Lower leg skin (tissue), 4 donors: Measurements from ENCODE around the gene COL25A1. TPM values are rescaled to one million over a fixed set of nuclear protein-coding genes. Genes with fewer than 3 reads are reported as not detected.

Experiments
- DNase-seq, 2 donors: peaks; one replicate each; pipeline ENCODE4 v3.0.0-alpha.2; 2019; ENCODE audit warnings: low spot score in 2 of 2
- H3K4me3 ChIP-seq: fragments of 200-600 bp; sonication (generic); 2 replicates; pipeline ENCODE4 v1.5.1; 2017; ENCODE audit warnings: mild to moderate bottlenecking, low read depth; ENCODE audit not compliant: poor library complexity, severe bottlenecking
- POLR2A ChIP-seq, 2 donors: fragments of 450-650 bp; IDR thresholded peaks; one replicate each; pipeline ENCODE4 v1.6.1; 2016 to 2017; ENCODE audit warnings: antibody characterized with exemption in 2 of 2, mild to moderate bottlenecking in 1 of 2, moderate library complexity in 1 of 2
- WGBS, 2 donors: methylation state at CpG; one replicate each; pipeline ENCODE4 v1.1.5; 2018; 5-methylcytosine and 5-hydroxymethylcytosine counted together
- intact Hi-C: fragments of 100-400 bp; cut with DNase I; formaldehyde crosslinking; loops from one replicate; pipeline ENCODE4 v1.15.0; 2023; ENCODE audit warnings: low total_unique reads
- total RNA-seq, 4 donors: library from RNA; depleted of rRNA; stranded (reverse); fragments of >200 nt; gene quantifications; one replicate each; pipeline ENCODE4 v1.1.0, GENCODE V29; 2016
- TF ChIP-seq, protein P1 (sequence below), 3 donors: fragments of 450-650 bp; IDR thresholded peaks; one replicate each; pipeline ENCODE4 v1.5.1; 2016; ENCODE audit warnings: antibody characterized with exemption in 3 of 3, mild to moderate bottlenecking in 3 of 3, moderate library complexity in 2 of 3

The COL25A1 gene
- total RNA-seq, 4 donors from 2014 or later: 0.42 to 2.4 (median 1.5) TPM

DNA sequence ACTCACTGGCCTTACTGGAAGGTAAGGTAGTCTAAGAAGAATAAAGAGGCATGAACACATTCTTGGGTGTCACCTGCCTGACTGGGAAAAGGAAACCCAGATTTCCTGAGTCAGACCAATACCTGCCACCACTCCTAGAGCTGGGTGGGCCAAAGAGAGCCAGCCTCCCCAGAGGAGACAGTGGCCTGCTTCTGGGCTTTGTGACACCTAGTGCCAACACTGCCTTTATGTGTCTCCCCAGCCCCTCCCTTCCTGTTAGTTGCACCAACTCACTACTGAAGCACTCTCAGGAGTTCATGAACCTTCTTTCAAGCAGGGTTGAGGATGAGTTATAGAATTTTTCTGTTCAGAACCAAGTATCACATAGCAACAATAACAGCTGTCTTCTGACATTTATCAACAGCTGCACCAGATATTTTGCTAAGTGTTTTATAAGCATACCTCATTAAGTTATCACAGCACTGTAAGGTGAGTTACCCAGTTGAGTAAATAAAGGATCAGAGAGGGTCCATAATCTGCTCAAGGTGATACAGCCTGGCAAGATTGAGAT is 462.0 kb downstream of the COL25A1 start:
- intact Hi-C loops: no loop called here
- DNase-seq: no peak
- H3K4me3 ChIP-seq: no peak overlapping the region
- TF ChIP-seq POLR2A (IDR thresholded peaks at IDR 0.05): no peak
- TF ChIP-seq, protein P1, sequence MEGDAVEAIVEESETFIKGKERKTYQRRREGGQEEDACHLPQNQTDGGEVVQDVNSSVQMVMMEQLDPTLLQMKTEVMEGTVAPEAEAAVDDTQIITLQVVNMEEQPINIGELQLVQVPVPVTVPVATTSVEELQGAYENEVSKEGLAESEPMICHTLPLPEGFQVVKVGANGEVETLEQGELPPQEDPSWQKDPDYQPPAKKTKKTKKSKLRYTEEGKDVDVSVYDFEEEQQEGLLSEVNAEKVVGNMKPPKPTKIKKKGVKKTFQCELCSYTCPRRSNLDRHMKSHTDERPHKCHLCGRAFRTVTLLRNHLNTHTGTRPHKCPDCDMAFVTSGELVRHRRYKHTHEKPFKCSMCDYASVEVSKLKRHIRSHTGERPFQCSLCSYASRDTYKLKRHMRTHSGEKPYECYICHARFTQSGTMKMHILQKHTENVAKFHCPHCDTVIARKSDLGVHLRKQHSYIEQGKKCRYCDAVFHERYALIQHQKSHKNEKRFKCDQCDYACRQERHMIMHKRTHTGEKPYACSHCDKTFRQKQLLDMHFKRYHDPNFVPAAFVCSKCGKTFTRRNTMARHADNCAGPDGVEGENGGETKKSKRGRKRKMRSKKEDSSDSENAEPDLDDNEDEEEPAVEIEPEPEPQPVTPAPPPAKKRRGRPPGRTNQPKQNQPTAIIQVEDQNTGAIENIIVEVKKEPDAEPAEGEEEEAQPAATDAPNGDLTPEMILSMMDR (IDR thresholded peaks at IDR 0.05): no peak

DNA sequence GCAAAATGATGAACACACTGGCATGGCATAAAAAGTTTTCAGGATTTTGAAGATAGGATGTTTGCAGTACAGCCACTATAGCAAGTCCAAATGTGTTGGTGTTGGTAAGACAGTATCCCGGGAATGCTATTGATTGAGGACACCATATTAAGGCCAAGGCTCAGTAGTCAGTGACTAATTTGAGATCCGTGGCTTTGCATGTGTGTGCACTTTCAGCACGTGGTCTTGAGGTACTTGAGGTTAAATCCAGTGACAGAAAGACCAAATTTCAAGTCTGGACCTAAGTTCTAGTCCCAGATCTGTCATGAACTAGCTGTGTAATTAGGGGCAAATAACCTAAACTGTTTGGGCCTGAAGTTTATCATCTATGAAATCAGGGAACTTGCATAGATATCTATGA is 463.1 kb downstream of the COL25A1 start:
- no peak for TF ChIP-seq POLR2A (IDR thresholded peaks at IDR 0.05)
- TF ChIP-seq, protein P1 (IDR thresholded peaks at IDR 0.05): no peak
- intact Hi-C loops: loop anchor here (10.0 kb wide), 1 partner anchor 565 kb away; no protein-coding TSS in a partner anchor
- no peak overlapping the region for H3K4me3 ChIP-seq
- no peak for DNase-seq
- 87 to 94% methylated on average over 3 of the region's 3 CpGs for WGBS, 2 donors

- TF ChIP-seq POLR2A (IDR thresholded peaks at IDR 0.05): no peak
- TF ChIP-seq, protein P1 (IDR thresholded peaks at IDR 0.05): no peak
- WGBS, 2 donors: 35 to 46% methylated on average over 4 of the region's 4 CpGs
- DNase-seq: no peak
- intact Hi-C loops: loop anchor here (10.0 kb wide), 1 partner anchor 566 kb away; no protein-coding TSS in a partner anchor
- H3K4me3 ChIP-seq: no peak overlapping the region
These were observed 464.0 kb downstream of the COL25A1 start for GRCh38 chr4:108838451-108838850.

DNA sequence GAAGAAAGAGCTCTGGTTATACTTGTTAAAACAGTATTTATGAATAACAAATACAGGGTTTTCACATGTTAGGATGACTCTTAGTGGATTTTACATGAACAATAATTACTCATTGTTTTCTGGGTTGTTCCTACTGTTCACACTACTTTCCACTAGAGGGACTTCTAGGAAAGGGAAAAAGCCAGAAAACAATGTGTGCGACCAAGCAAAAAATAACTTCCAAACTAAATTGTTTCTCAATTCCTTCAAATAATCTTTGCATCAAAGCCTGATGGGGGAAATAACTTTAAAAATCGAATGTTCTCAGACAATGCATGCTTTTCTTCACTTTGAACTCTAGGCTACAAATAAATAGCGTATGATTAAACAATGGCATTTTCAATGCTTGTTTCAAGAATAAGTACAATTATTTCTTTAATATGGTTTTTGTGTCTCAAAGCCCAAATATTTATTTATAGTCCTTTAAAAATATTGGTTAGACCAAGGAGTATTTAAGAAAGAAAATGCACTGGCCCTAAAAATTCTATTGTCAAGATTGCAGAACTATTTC is 467.5 kb downstream of the COL25A1 start:
- H3K4me3 ChIP-seq: no peak overlapping the region
- intact Hi-C loops: loop anchor here (10.0 kb wide), 1 partner anchor 570 kb away; no protein-coding TSS in a partner anchor
- 21 to 25% methylated on average over 3 of the region's 3 CpGs for WGBS, 2 donors
- DNase-seq: no peak
- TF ChIP-seq POLR2A (IDR thresholded peaks at IDR 0.05): no peak
- TF ChIP-seq, protein P1 (IDR thresholded peaks at IDR 0.05): no peak

DNA sequence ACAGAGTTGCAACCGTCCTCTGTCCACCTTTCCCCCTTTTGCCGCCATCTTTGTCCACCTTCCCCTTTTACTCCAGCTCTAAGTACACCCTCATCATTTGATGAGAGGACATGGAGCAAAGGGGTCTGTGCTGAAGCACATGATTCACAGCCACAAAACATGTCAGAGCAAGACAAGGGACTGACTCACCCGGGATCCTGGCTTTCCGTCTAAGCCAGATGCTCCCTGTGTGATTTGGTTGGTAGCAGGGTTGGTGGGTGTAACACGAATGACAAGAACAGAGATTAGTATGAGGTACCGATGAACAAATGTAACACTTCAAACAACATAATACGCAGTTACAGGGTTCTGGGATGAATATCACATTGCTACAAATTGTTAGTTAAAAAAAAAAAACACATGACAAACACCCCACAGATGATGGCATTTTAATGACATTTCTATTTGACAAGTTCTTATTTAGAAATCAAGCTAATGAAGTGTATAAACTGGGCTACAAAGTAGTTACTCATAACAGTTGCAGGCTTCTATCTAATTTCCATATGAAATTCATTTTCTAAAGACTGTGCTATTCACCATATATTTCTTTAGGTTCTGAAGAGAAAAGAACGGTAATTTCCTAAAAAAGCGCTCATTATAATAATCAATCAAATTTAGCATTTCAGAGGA is 468.2 kb downstream of the COL25A1 start:
- no peak for TF ChIP-seq POLR2A (IDR thresholded peaks at IDR 0.05)
- TF ChIP-seq, protein P1 (IDR thresholded peaks at IDR 0.05): no peak
- 39 to 47% methylated on average over 9 of the region's 9 CpGs for WGBS, 2 donors
- DNase-seq: no peak
- intact Hi-C loops: loop anchor here (10.0 kb wide), 1 partner anchor 571 kb away; no protein-coding TSS in a partner anchor
- no peak overlapping the region for H3K4me3 ChIP-seq
